SK-N-SH treated with all-trans-retinoic acid at 6 μM for 48 hours (cell line): ENCODE measurements around the gene VPS41.

Source experiments
- ATAC-seq: fragments of 200-7000 bp; cut with Tn5 transposase; 3 replicates; pipeline ENCODE4 v1.9.1; 2020; ENCODE audit warnings: mild to moderate bottlenecking, moderate library complexity
- BACH2 ChIP-seq: fragments of 250-450 bp; sonication (Bioruptor Pico); IDR thresholded peaks from 2 replicates; pipeline ENCODE4 v1.9.0; 2021; ENCODE audit warnings: mild to moderate bottlenecking, borderline replicate concordance
- CREB5 ChIP-seq: fragments of 250-450 bp; sonication (Bioruptor Pico); IDR thresholded peaks from 2 replicates; pipeline ENCODE4 v1.5.1; 2020; ENCODE audit warnings: low read depth, mild to moderate bottlenecking, moderate library complexity
- ESRRG ChIP-seq: fragments of 250-450 bp; sonication (Bioruptor Pico); IDR thresholded peaks from 2 replicates; pipeline ENCODE4 v1.6.1; 2021; ENCODE audit warnings: mild to moderate bottlenecking
- GLIS3 ChIP-seq: fragments of 250-450 bp; sonication (Bioruptor Pico); IDR thresholded peaks from 2 replicates; pipeline ENCODE4 v1.5.0; 2020; ENCODE audit warnings: mild to moderate bottlenecking, moderate library complexity
- ISL1 ChIP-seq: fragments of 250-450 bp; sonication (Bioruptor Pico); IDR thresholded peaks from 2 replicates; pipeline ENCODE4 v2.1.2; 2022; ENCODE audit warnings: mild to moderate bottlenecking, moderate library complexity
- OSR1 ChIP-seq: fragments of 250-450 bp; sonication (Bioruptor Pico); IDR thresholded peaks from 2 replicates; pipeline ENCODE4 v1.8.0; 2022; ENCODE audit warnings: moderate library complexity, mild to moderate bottlenecking, inconsistent platforms
- POU6F1 ChIP-seq: fragments of 250-450 bp; sonication (Bioruptor Pico); IDR thresholded peaks from 2 replicates; pipeline ENCODE4 v1.8.0; 2021; ENCODE audit warnings: low read depth, mild to moderate bottlenecking, moderate library complexity, borderline replicate concordance
- PPARA ChIP-seq: fragments of 250-450 bp; sonication (Bioruptor Pico); IDR thresholded peaks from 2 replicates; pipeline ENCODE4 v1.5.0; 2020; ENCODE audit warnings: mild to moderate bottlenecking, borderline replicate concordance
- RARB ChIP-seq: fragments of 250-450 bp; sonication (Bioruptor Pico); IDR thresholded peaks from 2 replicates; pipeline ENCODE4 v1.8.0; 2021; ENCODE audit warnings: mild to moderate bottlenecking, moderate library complexity
- SNAI2 ChIP-seq: fragments of 250-450 bp; sonication (Bioruptor Pico); IDR thresholded peaks from 2 replicates; pipeline ENCODE4 v1.5.0; 2020; ENCODE audit warnings: mild to moderate bottlenecking, moderate library complexity
- TCF4 ChIP-seq: fragments of 250-450 bp; sonication (Bioruptor Pico); IDR thresholded peaks from 2 replicates; pipeline ENCODE4 v1.8.0; 2021; ENCODE audit warnings: mild to moderate bottlenecking, moderate library complexity, borderline replicate concordance
- TOX ChIP-seq: fragments of 250-450 bp; sonication (Bioruptor Pico); IDR thresholded peaks from 2 replicates; pipeline ENCODE4 v1.8.0; 2021; ENCODE audit warnings: mild to moderate bottlenecking, moderate library complexity, borderline replicate concordance
- TSHZ2 ChIP-seq: fragments of 250-450 bp; sonication (Bioruptor Pico); IDR thresholded peaks from 2 replicates; pipeline ENCODE4 v1.5.0; 2020; ENCODE audit warnings: mild to moderate bottlenecking, moderate library complexity
- ZFP3 ChIP-seq: fragments of 250-450 bp; sonication (Bioruptor Pico); IDR thresholded peaks from 2 replicates; pipeline ENCODE4 v1.5.0; 2020; ENCODE audit warnings: mild to moderate bottlenecking, moderate library complexity
- ZNF565 ChIP-seq: fragments of 450-650 bp; formaldehyde crosslinking; conservative IDR thresholded peaks from 2 replicates; pipeline ENCODE4 v1.5.0; 2020; ENCODE audit warnings: low read depth, mild to moderate bottlenecking, moderate library complexity
- ZNF70 ChIP-seq: fragments of 450-650 bp; formaldehyde crosslinking; IDR thresholded peaks from 2 replicates; pipeline ENCODE4 v1.5.0; 2020; ENCODE audit warnings: mild to moderate bottlenecking, moderate library complexity
- ZNF8 ChIP-seq: fragments of 450-650 bp; formaldehyde crosslinking; IDR thresholded peaks from 2 replicates; pipeline ENCODE4 v1.5.0; 2020; ENCODE audit warnings: mild to moderate bottlenecking, moderate library complexity
- TF ChIP-seq, protein P1 (sequence below): fragments of 250-450 bp; sonication (Bioruptor Pico); IDR thresholded peaks from 2 replicates; pipeline ENCODE4 v1.8.0; 2020; ENCODE audit warnings: mild to moderate bottlenecking, moderate library complexity, borderline replicate concordance
- TF ChIP-seq, protein P2 (sequence below): fragments of 250-450 bp; sonication (Bioruptor Pico); IDR thresholded peaks from 2 replicates; pipeline ENCODE4 v1.5.1; 2021; ENCODE audit warnings: mild to moderate bottlenecking, moderate library complexity

The VPS41 gene

GRCh38 chr7:38893061-38893460 lies 15.9 kb downstream of the VPS41 start (continued):
- TF ChIP-seq TSHZ2, result no peak

GRCh38 chr7:38890597-38890996 lies 18.4 kb downstream of the VPS41 start:
- no peak for ATAC-seq
- TF ChIP-seq ZNF70 (CRISPR knock-in tag) (no peak), PPARA (CRISPR knock-in tag) (no peak), ZNF565 (CRISPR knock-in tag) (no peak), ZNF8 (CRISPR knock-in tag) (no peak), SNAI2 (CRISPR knock-in tag) (no peak), GLIS3 (CRISPR knock-in tag) (no peak), POU6F1 (CRISPR knock-in tag) (no peak), TSHZ2 (no peak), TOX (no peak), ZFP3 (CRISPR knock-in tag) (no peak), RARB (CRISPR knock-in tag) (no peak), BACH2 (no peak), ISL1 (CRISPR knock-in tag) (no peak)
- TF ChIP-seq, protein P1, sequence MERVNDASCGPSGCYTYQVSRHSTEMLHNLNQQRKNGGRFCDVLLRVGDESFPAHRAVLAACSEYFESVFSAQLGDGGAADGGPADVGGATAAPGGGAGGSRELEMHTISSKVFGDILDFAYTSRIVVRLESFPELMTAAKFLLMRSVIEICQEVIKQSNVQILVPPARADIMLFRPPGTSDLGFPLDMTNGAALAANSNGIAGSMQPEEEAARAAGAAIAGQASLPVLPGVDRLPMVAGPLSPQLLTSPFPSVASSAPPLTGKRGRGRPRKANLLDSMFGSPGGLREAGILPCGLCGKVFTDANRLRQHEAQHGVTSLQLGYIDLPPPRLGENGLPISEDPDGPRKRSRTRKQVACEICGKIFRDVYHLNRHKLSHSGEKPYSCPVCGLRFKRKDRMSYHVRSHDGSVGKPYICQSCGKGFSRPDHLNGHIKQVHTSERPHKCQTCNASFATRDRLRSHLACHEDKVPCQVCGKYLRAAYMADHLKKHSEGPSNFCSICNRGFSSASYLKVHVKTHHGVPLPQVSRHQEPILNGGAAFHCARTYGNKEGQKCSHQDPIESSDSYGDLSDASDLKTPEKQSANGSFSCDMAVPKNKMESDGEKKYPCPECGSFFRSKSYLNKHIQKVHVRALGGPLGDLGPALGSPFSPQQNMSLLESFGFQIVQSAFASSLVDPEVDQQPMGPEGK (CRISPR knock-in tag), result no peak
- TF ChIP-seq, protein P2, sequence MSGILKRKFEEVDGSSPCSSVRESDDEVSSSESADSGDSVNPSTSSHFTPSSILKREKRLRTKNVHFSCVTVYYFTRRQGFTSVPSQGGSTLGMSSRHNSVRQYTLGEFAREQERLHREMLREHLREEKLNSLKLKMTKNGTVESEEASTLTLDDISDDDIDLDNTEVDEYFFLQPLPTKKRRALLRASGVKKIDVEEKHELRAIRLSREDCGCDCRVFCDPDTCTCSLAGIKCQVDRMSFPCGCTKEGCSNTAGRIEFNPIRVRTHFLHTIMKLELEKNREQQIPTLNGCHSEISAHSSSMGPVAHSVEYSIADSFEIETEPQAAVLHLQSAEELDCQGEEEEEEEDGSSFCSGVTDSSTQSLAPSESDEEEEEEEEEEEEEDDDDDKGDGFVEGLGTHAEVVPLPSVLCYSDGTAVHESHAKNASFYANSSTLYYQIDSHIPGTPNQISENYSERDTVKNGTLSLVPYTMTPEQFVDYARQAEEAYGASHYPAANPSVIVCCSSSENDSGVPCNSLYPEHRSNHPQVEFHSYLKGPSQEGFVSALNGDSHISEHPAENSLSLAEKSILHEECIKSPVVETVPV (CRISPR knock-in tag), result no peak

DNA sequence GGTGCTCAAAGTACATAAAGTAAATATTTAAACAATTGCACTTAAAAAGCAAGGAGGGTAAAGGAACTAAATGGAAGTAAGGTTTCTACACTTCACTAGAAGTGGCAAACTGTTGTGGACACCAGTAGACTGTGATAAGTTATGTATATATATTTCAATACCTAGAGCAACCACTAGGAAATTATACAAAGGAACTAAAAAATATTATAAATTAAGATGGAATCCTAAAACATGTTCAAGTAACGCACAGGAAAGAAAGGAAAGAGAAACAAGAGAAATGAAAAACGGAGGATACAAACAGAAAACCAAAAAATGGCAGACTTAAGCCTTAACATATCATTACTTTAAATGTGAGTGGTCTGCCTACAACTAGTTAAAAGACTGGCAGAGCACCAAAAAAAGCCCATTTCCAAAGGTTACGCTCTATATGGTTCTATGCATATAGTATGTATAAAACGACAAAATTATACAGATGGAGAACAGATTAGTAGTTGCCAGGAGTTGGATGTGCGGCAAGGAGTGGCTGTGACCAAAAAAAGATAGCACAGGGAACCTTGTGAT lies 19.0 kb downstream of the VPS41 start:
- ATAC-seq, result no peak
- TF ChIP-seq TOX (no peak), ESRRG (CRISPR knock-in tag) (no peak), TCF4 (CRISPR knock-in tag) (no peak), CREB5 (CRISPR knock-in tag) (no peak), ZFP3 (CRISPR knock-in tag) (no peak), PPARA (CRISPR knock-in tag) (no peak), TSHZ2 (no peak), OSR1 (CRISPR knock-in tag) (no peak), SNAI2 (CRISPR knock-in tag) (no peak), POU6F1 (CRISPR knock-in tag) (no peak)
